Transverse colon (tissue), 4 donors: ENCODE results near the gene TNXB.
"Not testable (repeated sequence)": the region's sequence is repeated elsewhere in the genome, so short reads cannot be mapped to it uniquely, and the experiment has no call there.

Source experiments
- EP300 ChIP-seq: sonication (generic); formaldehyde crosslinking; IDR thresholded peaks from one replicate; pipeline ENCODE4 v1.6.1; 2017; ENCODE audit warnings: antibody characterized with exemption, low read depth
- POLR2A ChIP-seq: fragments of 450-650 bp; IDR thresholded peaks from one replicate; pipeline ENCODE4 v1.6.1; 2016; ENCODE audit warnings: antibody characterized with exemption, mild to moderate bottlenecking, moderate library complexity
- POLR2AphosphoS5 ChIP-seq, 3 donors: sonication (generic); formaldehyde crosslinking; IDR thresholded peaks; one replicate each; pipeline ENCODE4 v1.6.1; 2016; ENCODE audit warnings: antibody characterized with exemption in 3 of 3
- TF ChIP-seq, protein P1 (sequence below), 5 experiments: fragments of 200-600 bp in 3 of 5; fragments of 450-650 bp in 2 of 5; sonication (generic) in 3 of 5; IDR thresholded peaks; 1 replicate in 2 of 5; 2 replicates in 3 of 5; pipeline ENCODE4 v1.5.1; 2016 to 2017; ENCODE audit warnings: antibody characterized with exemption in 5 of 5, inconsistent platforms in 3 of 5, mild to moderate bottlenecking in 2 of 5, moderate library complexity in 1 of 5

DNA sequence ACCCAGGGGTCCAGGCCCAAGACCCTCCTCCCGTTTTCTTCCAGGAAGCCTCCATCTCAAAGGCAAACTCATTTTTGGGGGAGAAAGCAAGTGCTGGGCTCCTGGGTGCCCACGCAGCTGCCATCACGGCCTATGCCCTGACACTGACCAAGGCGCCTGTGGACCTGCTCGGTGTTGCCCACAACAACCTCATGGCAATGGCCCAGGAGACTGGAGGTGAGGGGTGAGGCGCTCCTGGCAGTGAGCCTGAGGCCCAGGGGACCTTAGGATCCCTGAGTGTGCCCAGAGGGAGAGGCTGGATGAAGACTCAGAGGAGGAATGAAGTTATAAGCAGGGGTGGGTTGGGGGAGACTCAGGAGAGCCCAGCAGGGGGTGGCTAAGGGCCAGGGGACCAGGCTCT lies 112.8 kb downstream of the TNXB start:
- TF ChIP-seq, protein P1, sequence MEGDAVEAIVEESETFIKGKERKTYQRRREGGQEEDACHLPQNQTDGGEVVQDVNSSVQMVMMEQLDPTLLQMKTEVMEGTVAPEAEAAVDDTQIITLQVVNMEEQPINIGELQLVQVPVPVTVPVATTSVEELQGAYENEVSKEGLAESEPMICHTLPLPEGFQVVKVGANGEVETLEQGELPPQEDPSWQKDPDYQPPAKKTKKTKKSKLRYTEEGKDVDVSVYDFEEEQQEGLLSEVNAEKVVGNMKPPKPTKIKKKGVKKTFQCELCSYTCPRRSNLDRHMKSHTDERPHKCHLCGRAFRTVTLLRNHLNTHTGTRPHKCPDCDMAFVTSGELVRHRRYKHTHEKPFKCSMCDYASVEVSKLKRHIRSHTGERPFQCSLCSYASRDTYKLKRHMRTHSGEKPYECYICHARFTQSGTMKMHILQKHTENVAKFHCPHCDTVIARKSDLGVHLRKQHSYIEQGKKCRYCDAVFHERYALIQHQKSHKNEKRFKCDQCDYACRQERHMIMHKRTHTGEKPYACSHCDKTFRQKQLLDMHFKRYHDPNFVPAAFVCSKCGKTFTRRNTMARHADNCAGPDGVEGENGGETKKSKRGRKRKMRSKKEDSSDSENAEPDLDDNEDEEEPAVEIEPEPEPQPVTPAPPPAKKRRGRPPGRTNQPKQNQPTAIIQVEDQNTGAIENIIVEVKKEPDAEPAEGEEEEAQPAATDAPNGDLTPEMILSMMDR (IDR thresholded peaks at IDR 0.05), result not testable (repeated sequence)
- TF ChIP-seq POLR2A; POLR2AphosphoS5 (IDR thresholded peaks at IDR 0.05); EP300: not testable (repeated sequence)
